H9 (cell line): ENCODE data around the gene MTFP1. TPM values are rescaled to one million over a fixed set of nuclear protein-coding genes. Genes with fewer than 3 reads are reported as not detected.

Experiments
- DNase-seq: peaks from one replicate; pipeline ENCODE4 v3.0.0-alpha.2; 2017
- H2AFZ ChIP-seq: one replicate; pipeline ENCODE4 v1.6.1; 2013; ENCODE audit warnings: mild to moderate bottlenecking, low read length, control low read depth, moderate library complexity
- H2AK5ac ChIP-seq: 2 replicates; pipeline ENCODE4 v1.6.1; 2013; ENCODE audit warnings: low read length, control low read depth, mixed read lengths; ENCODE audit not compliant: insufficient read length
- H2BK120ac ChIP-seq: one replicate; pipeline ENCODE4 v1.6.1; 2013; ENCODE audit warnings: low read depth, mild to moderate bottlenecking, low read length, control low read depth, inconsistent platforms; ENCODE audit not compliant: poor library complexity, severe bottlenecking
- H2BK12ac ChIP-seq: 2 replicates; pipeline ENCODE4 v1.6.1; 2013; ENCODE audit warnings: low read length, control low read depth, mixed read lengths, low read depth; ENCODE audit not compliant: insufficient read length
- H2BK15ac ChIP-seq: 2 replicates; pipeline ENCODE4 v1.6.1; 2013; ENCODE audit warnings: low read depth, low read length, control low read depth
- H2BK20ac ChIP-seq: one replicate; pipeline ENCODE4 v1.6.1; 2013; ENCODE audit warnings: low read depth, mild to moderate bottlenecking, low read length, control low read depth, inconsistent platforms; ENCODE audit not compliant: poor library complexity, severe bottlenecking
- H2BK5ac ChIP-seq: 2 replicates; pipeline ENCODE4 v1.6.1; 2013; ENCODE audit warnings: low read length, control low read depth, mixed read lengths; ENCODE audit not compliant: insufficient read length
- H3K14ac ChIP-seq: 2 replicates; pipeline ENCODE4 v1.6.1; 2013; ENCODE audit warnings: low read length, control low read depth; ENCODE audit not compliant: insufficient read depth
- H3K18ac ChIP-seq: 2 replicates; pipeline ENCODE4 v1.6.1; 2013; ENCODE audit warnings: low read depth, mild to moderate bottlenecking, mixed read lengths, low read length, control low read depth; ENCODE audit not compliant: insufficient read length
- H3K23ac ChIP-seq: 2 replicates; pipeline ENCODE4 v1.6.1; 2013; ENCODE audit warnings: low read length, control low read depth, mixed read lengths, low read depth; ENCODE audit not compliant: insufficient read length
- H3K23me2 ChIP-seq: 2 replicates; pipeline ENCODE4 v1.6.1; 2013; ENCODE audit warnings: low read depth, mild to moderate bottlenecking, mixed read lengths, low read length, control low read depth; ENCODE audit not compliant: insufficient read length, poor library complexity, severe bottlenecking
- H3K27ac ChIP-seq: 2 replicates; pipeline ENCODE4 v1.5.1; 2013; ENCODE audit warnings: low read length, control low read depth, mixed read lengths, low read depth; ENCODE audit not compliant: insufficient read length
- H3K27me3 ChIP-seq: 2 replicates; pipeline ENCODE4 v1.6.1; 2013; ENCODE audit warnings: low read length, control low read depth, inconsistent platforms; ENCODE audit not compliant: insufficient read depth
- H3K4ac ChIP-seq: 2 replicates; pipeline ENCODE4 v1.6.1; 2013; ENCODE audit warnings: low read depth, mild to moderate bottlenecking, control low read depth, inconsistent platforms, low read length, moderate library complexity
- H3K4me1 ChIP-seq: 2 replicates; pipeline ENCODE4 v1.6.1; 2013; ENCODE audit warnings: low read length, control low read depth, inconsistent platforms; ENCODE audit not compliant: insufficient read depth
- H3K4me2 ChIP-seq: 2 replicates; pipeline ENCODE4 v1.6.1; 2013; ENCODE audit warnings: low read length, control low read depth, mixed read lengths; ENCODE audit not compliant: insufficient read length, insufficient read depth
- H3K56ac ChIP-seq: 2 replicates; pipeline ENCODE4 v1.6.1; 2013; ENCODE audit warnings: low read depth, mild to moderate bottlenecking, mixed read lengths, low read length, control low read depth; ENCODE audit not compliant: insufficient read length
- H3K79me1 ChIP-seq: 2 replicates; pipeline ENCODE4 v1.6.1; 2013; ENCODE audit warnings: low read depth, mild to moderate bottlenecking, moderate library complexity, low read length, control low read depth, inconsistent platforms; ENCODE audit not compliant: insufficient read depth, poor library complexity, severe bottlenecking
- H3K79me2 ChIP-seq: 2 replicates; pipeline ENCODE4 v1.6.1; 2013; ENCODE audit warnings: low read length, control low read depth, inconsistent platforms; ENCODE audit not compliant: insufficient read depth
- H3K9ac ChIP-seq: 2 replicates; pipeline ENCODE4 v1.6.1; 2013; ENCODE audit warnings: low read length, control low read depth, mixed read lengths; ENCODE audit not compliant: insufficient read length; ENCODE audit errors: extremely low read depth
- H3K9me3 ChIP-seq: one replicate; pipeline ENCODE4 v1.6.1; 2013; ENCODE audit warnings: low read depth, low read length, inconsistent platforms; ENCODE audit not compliant: control insufficient read depth
- H3T11ph ChIP-seq: one replicate; pipeline ENCODE4 v1.6.1; 2013; ENCODE audit warnings: mild to moderate bottlenecking, low read length, control low read depth, inconsistent platforms
- H4K20me1 ChIP-seq: one replicate; pipeline ENCODE4 v1.6.1; 2013; ENCODE audit not compliant: control insufficient read depth, insufficient read length, insufficient read depth
- H4K5ac ChIP-seq: 2 replicates; pipeline ENCODE4 v1.6.1; 2013; ENCODE audit warnings: low read depth, mild to moderate bottlenecking, mixed read lengths, low read length, control low read depth; ENCODE audit not compliant: insufficient read length
- H4K8ac ChIP-seq: replicated peaks from 2 replicates; pipeline ENCODE4 v1.6.1; 2013; ENCODE audit warnings: low read length, control low read depth, mixed read lengths, low read depth; ENCODE audit not compliant: insufficient read length
- H4K91ac ChIP-seq: 2 replicates; pipeline ENCODE4 v1.6.1; 2013; ENCODE audit warnings: low read depth, mild to moderate bottlenecking, moderate library complexity, mixed read lengths, low read length, control low read depth; ENCODE audit not compliant: insufficient read length
- H3K27ac Mint-ChIP-seq, 3 experiments: 2 replicates in 2 of 3; 3 replicates in 1 of 3; pipeline ENCODE4 v1.8.0; 2020 to 2021; ENCODE audit warnings: mixed read lengths in 3 of 3, mild to moderate bottlenecking in 1 of 3, moderate library complexity in 1 of 3
- H3K27me3 Mint-ChIP-seq: 2 replicates; pipeline ENCODE4 v1.8.0; 2021; ENCODE audit warnings: low read depth, mild to moderate bottlenecking, moderate library complexity, mixed read lengths
- H3K36me3 Mint-ChIP-seq, 3 experiments: 2 replicates in 2 of 3; 3 replicates in 1 of 3; pipeline ENCODE4 v1.8.0; 2020 to 2021; ENCODE audit warnings: low read depth in 3 of 3, mixed read lengths in 3 of 3; ENCODE audit not compliant: insufficient read depth in 1 of 3
- H3K4me1 Mint-ChIP-seq, 2 experiments: 2 replicates each; pipeline ENCODE4 v1.8.0; 2020; ENCODE audit warnings: mixed read lengths in 2 of 2
- H3K4me3 Mint-ChIP-seq, 2 experiments: 2 replicates in 1 of 2; 3 replicates in 1 of 2; pipeline ENCODE4 v1.8.0; 2020 to 2021; ENCODE audit warnings: mild to moderate bottlenecking in 2 of 2, mixed read lengths in 2 of 2, moderate library complexity in 1 of 2
- H3K9me3 Mint-ChIP-seq, 2 experiments: 2 replicates in 1 of 2; 3 replicates in 1 of 2; pipeline ENCODE4 v1.8.0; 2020; ENCODE audit warnings: mild to moderate bottlenecking in 2 of 2, mixed read lengths in 2 of 2, moderate library complexity in 1 of 2
- WGBS: extraction: QIAGEN DNeasy Blood & Tissue Kit; methylation state at CpG from one replicate; pipeline ENCODE4 v1.1.7; 2013; ENCODE audit warnings: missing lambda C conversion rate, low lambda C conversion rate, mixed read lengths; ENCODE audit not compliant: insufficient read length; ENCODE audit errors: extremely low coverage; 5-methylcytosine and 5-hydroxymethylcytosine counted together
- total RNA-seq: library from RNA; stranded (reverse); gene quantifications from 2 replicates; pipeline ENCODE4 v1.2.1, GENCODE V29; 2021
- TF ChIP-seq, protein P1 (sequence below): fragments of 200-600 bp; sonication (generic); conservative IDR thresholded peaks from 3 replicates; pipeline ENCODE4 v1.8.0; 2021; ENCODE audit warnings: antibody characterized with exemption, mild to moderate bottlenecking

MTFP1 gene
- total RNA-seq, 1 experiment from 2014 or later: 46.8 TPM

DNA sequence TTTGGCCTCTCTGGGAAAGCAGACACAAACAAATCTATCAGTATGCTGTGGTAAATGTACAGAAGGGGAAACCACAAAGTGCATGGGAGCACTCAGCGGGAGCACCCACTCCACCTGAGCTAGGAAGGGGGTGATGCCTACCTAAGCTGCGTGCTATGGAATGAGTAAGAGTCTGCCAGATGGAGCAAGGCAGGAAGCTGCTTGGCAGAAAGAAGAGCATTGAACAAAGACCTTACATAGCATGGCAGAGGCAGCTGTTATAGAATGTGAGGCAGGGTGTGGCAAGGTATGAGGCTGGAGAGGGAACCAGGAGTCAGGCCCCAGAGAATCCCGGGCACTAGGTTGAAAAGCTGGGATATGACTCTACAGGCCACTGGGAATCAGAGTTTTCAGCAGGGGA is 13.8 kb upstream of the MTFP1 start:
- Mint-ChIP-seq H3K27ac (peak overlapping the region in 1 of 3 experiments; percentile 36; a peak in 1 of 7 replicates), H3K27me3 (no peaks in the 10 kb centered on the region), H3K4me3 (no peak overlapping the region), H3K9me3 (no peaks in the 10 kb centered on the region), H3K4me1 (peaks cover 0 to 5% of the 10 kb centered on the region in 2 experiments; a peak in 1 of 4 replicates), H3K36me3 (peaks cover 15 to 62% (median 37%) of the 10 kb centered on the region in 3 experiments)
- DNase-seq: no peak
- H3K4me2 ChIP-seq: no peak overlapping the region
- H4K20me1 ChIP-seq: no peaks in the 10 kb centered on the region
- H2AK5ac ChIP-seq: no peak overlapping the region
- no peak overlapping the region for H2BK5ac ChIP-seq
- no CpG with 5 or more reads among the region's 3 CpGs for WGBS
- H3K79me1 ChIP-seq: no peaks in the 10 kb centered on the region
- H3K4me1 ChIP-seq: no peaks in the 10 kb centered on the region
- no peaks in the 10 kb centered on the region for H3K27me3 ChIP-seq
- no peak overlapping the region for H2AFZ ChIP-seq
- H3T11ph ChIP-seq: no peak overlapping the region
- H3K79me2 ChIP-seq: no peaks in the 10 kb centered on the region
- H3K27ac ChIP-seq: no peak overlapping the region
- H2BK12ac ChIP-seq: no peak overlapping the region
- no peak overlapping the region for H3K56ac ChIP-seq
- no peaks in the 10 kb centered on the region for H3K9me3 ChIP-seq
- H2BK20ac ChIP-seq: no peak overlapping the region
- no peaks in the 10 kb centered on the region for H3K23me2 ChIP-seq
- H3K9ac ChIP-seq: no peak overlapping the region
- no peak overlapping the region for H4K8ac ChIP-seq
- TF ChIP-seq, protein P1, sequence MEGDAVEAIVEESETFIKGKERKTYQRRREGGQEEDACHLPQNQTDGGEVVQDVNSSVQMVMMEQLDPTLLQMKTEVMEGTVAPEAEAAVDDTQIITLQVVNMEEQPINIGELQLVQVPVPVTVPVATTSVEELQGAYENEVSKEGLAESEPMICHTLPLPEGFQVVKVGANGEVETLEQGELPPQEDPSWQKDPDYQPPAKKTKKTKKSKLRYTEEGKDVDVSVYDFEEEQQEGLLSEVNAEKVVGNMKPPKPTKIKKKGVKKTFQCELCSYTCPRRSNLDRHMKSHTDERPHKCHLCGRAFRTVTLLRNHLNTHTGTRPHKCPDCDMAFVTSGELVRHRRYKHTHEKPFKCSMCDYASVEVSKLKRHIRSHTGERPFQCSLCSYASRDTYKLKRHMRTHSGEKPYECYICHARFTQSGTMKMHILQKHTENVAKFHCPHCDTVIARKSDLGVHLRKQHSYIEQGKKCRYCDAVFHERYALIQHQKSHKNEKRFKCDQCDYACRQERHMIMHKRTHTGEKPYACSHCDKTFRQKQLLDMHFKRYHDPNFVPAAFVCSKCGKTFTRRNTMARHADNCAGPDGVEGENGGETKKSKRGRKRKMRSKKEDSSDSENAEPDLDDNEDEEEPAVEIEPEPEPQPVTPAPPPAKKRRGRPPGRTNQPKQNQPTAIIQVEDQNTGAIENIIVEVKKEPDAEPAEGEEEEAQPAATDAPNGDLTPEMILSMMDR: no peak
- H3K4ac ChIP-seq: no peak overlapping the region
- H4K91ac ChIP-seq: no peak overlapping the region
- H3K14ac ChIP-seq: no peak overlapping the region
- H3K23ac ChIP-seq: no peak overlapping the region
- no peak overlapping the region for H4K5ac ChIP-seq
- H3K18ac ChIP-seq: no peak overlapping the region
- no peak overlapping the region for H2BK120ac ChIP-seq
- H2BK15ac ChIP-seq: no peak overlapping the region
